NT2/D1 (cell line): ENCODE results near the gene DEUP1.
"Not testable (repeated sequence)": the region's sequence is repeated elsewhere in the genome, so short reads cannot be mapped to it uniquely, and the experiment has no call there.

Experiments
- DNase-seq: peaks from one replicate; pipeline ENCODE4 v3.0.0-alpha.2; 2011; ENCODE audit warnings: low read depth, low spot score
- H3K27me3 ChIP-seq: 2 replicates; pipeline ENCODE4 v1.6.0; 2011; ENCODE audit warnings: mild to moderate bottlenecking; ENCODE audit not compliant: insufficient read length, insufficient read depth
- H3K36me3 ChIP-seq: 2 replicates; pipeline ENCODE4 v1.6.1; 2011; ENCODE audit warnings: mild to moderate bottlenecking, low read length, mixed read lengths; ENCODE audit not compliant: insufficient read depth, insufficient read length
- H3K4me1 ChIP-seq: 2 replicates; pipeline ENCODE4 v1.5.1; 2011; ENCODE audit not compliant: insufficient read depth, insufficient read length
- H3K4me3 ChIP-seq: 2 replicates; pipeline ENCODE4 v1.5.1; 2011; ENCODE audit warnings: low read depth; ENCODE audit not compliant: insufficient read length
- H3K9ac ChIP-seq: 2 replicates; pipeline ENCODE4 v1.6.0; 2011; ENCODE audit warnings: low read depth; ENCODE audit not compliant: insufficient read length
- H3K9me3 ChIP-seq: 2 replicates; pipeline ENCODE4 v1.5.1; 2011; ENCODE audit warnings: mild to moderate bottlenecking, low read length; ENCODE audit not compliant: insufficient read depth
- SUZ12 ChIP-seq: IDR thresholded peaks from 2 replicates; pipeline ENCODE4 v1.6.1; 2011; ENCODE audit not compliant: insufficient read length, insufficient read depth; ENCODE audit errors: extremely low read depth
- YY1 ChIP-seq: IDR thresholded peaks from 2 replicates; pipeline ENCODE4 v1.6.1; 2011; ENCODE audit not compliant: insufficient read length, insufficient read depth
- ZNF274 ChIP-seq: IDR thresholded peaks from 2 replicates; pipeline ENCODE4 v1.6.1; 2011; ENCODE audit warnings: mild to moderate bottlenecking, low read depth, low read length

The DEUP1 gene

GRCh38 chr11:93291898-93292297, 38.6 kb upstream of the DEUP1 start:
- no peak overlapping the region for H3K9ac ChIP-seq
- TF ChIP-seq ZNF274 (no peak), SUZ12 (no peak), YY1 (no peak)
- no peak for DNase-seq
- no peaks in the 10 kb centered on the region for H3K27me3 ChIP-seq
- H3K36me3 ChIP-seq, result no peaks in the 10 kb centered on the region
- H3K4me3 ChIP-seq, result no peak overlapping the region
- H3K4me1 ChIP-seq, result no peaks in the 10 kb centered on the region
- no peaks in the 10 kb centered on the region for H3K9me3 ChIP-seq

GRCh38 chr11:93295921-93296575, 34.5 kb upstream of the DEUP1 start:
- DNase-seq, result no peak
- Histone ChIP-seq H3K27me3 (no peaks in the 10 kb centered on the region), H3K4me3 (no peak overlapping the region), H3K36me3 (no peaks in the 10 kb centered on the region), H3K9ac (no peak overlapping the region), H3K4me1 (no peaks in the 10 kb centered on the region), H3K9me3 (no peaks in the 10 kb centered on the region)
- TF ChIP-seq ZNF274, result no peak
- TF ChIP-seq YY1, result no peak
- no peak for TF ChIP-seq SUZ12

GRCh38 chr11:93303689-93304088, 26.9 kb upstream of the DEUP1 start:
- Histone ChIP-seq H3K36me3 (no peaks in the 10 kb centered on the region), H3K27me3 (no peaks in the 10 kb centered on the region), H3K4me1 (no peaks in the 10 kb centered on the region), H3K4me3 (no peak overlapping the region), H3K9ac (no peak overlapping the region), H3K9me3 (no peaks in the 10 kb centered on the region)
- DNase-seq, result no peak
- TF ChIP-seq YY1, result no peak
- no peak for TF ChIP-seq ZNF274
- no peak for TF ChIP-seq SUZ12

- H3K4me3 ChIP-seq, H3K4me1 ChIP-seq, H3K9ac ChIP-seq, H3K27me3 ChIP-seq, H3K36me3 ChIP-seq, DNase-seq, H3K9me3 ChIP-seq: not testable (repeated sequence)
Observed at GRCh38 chr11:93314399-93314798, 16.1 kb upstream of the DEUP1 start.

- Histone ChIP-seq H3K9ac (no peak overlapping the region), H3K4me3 (no peak overlapping the region), H3K9me3 (no peaks in the 10 kb centered on the region), H3K4me1 (no peaks in the 10 kb centered on the region), H3K27me3 (no peaks in the 10 kb centered on the region), H3K36me3 (no peaks in the 10 kb centered on the region)
- TF ChIP-seq ZNF274 (no peak), YY1 (no peak), SUZ12 (no peak)
- no peak for DNase-seq
Observed at GRCh38 chr11:93319224-93319839, 11.2 kb upstream of the DEUP1 start.

GRCh38 chr11:93320230-93320629, 10.3 kb upstream of the DEUP1 start:
- H3K4me1 ChIP-seq, result no peaks in the 10 kb centered on the region
- no peak for DNase-seq
- no peak for TF ChIP-seq ZNF274
- TF ChIP-seq YY1, result no peak
- TF ChIP-seq SUZ12, result no peak
- no peaks in the 10 kb centered on the region for H3K27me3 ChIP-seq
- no peaks in the 10 kb centered on the region for H3K36me3 ChIP-seq
- no peak overlapping the region for H3K9ac ChIP-seq
- no peaks in the 10 kb centered on the region for H3K9me3 ChIP-seq
- no peak overlapping the region for H3K4me3 ChIP-seq

GRCh38 chr11:93322207-93322606, 8.3 kb upstream of the DEUP1 start:
- Histone ChIP-seq H3K9me3 (no peaks in the 10 kb centered on the region), H3K9ac (no peak overlapping the region), H3K36me3 (no peaks in the 10 kb centered on the region), H3K4me3 (no peak overlapping the region), H3K27me3 (no peaks in the 10 kb centered on the region), H3K4me1 (no peaks in the 10 kb centered on the region)
- TF ChIP-seq ZNF274, result no peak
- no peak for TF ChIP-seq YY1
- TF ChIP-seq SUZ12, result no peak
- no peak for DNase-seq

GRCh38 chr11:93323747-93324146, 6.8 kb upstream of the DEUP1 start:
- Histone ChIP-seq H3K9ac (no peak overlapping the region), H3K4me3 (no peak overlapping the region), H3K9me3 (no peaks in the 10 kb centered on the region), H3K27me3 (no peaks in the 10 kb centered on the region), H3K36me3 (no peaks in the 10 kb centered on the region), H3K4me1 (no peaks in the 10 kb centered on the region)
- no peak for DNase-seq
- TF ChIP-seq ZNF274 (no peak), YY1 (no peak), SUZ12 (no peak)
